Stimulated activated CD8-positive, alpha-beta memory T cell treated with anti-CD3 and anti-CD28 coated beads, Interleukin-7, amount 100 ng/mL, for 48 hours (primary cell): ENCODE data around the gene POLR2H.
A peak's percentile ranks its signal among the peaks of the same experiment; 100 is the strongest.

ENCODE experiments used
- DNase-seq, 2 donors: peaks; one replicate each; pipeline ENCODE4 v3.0.0-alpha.2; 2020; ENCODE audit warnings: low read depth in 1 of 2; ENCODE audit errors: extremely low read depth in 1 of 2

POLR2H gene

DNA sequence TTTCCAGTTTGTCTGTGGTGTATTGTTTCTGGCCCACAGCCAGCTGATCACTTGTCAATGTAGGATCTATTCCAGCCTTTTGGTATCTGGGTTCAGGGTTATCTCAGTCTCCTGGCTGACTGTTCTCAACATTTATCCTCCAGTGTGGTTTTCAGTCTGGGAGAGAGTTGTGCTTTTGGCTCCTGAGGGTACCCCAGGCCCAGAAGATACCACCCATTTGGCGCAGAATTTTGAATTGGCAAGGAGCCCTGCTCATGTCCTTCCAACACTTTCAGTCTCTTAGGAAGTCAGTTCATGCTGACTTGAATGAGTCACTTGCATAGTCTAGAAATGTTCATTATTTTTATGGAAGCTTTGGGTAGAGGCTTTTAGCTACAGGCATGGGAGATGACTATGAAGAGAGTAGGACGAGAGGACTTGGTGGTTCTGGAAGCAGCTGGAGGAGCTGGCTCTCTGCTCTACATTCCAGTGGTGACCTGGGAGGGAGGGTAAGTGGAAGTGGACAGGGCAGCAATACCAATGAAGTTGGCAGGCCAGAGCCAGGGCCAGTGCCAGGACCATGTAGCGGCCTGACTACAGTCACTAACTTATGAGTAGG lies 7.2 kb downstream of the POLR2H start:
- no peak for DNase-seq

DNA sequence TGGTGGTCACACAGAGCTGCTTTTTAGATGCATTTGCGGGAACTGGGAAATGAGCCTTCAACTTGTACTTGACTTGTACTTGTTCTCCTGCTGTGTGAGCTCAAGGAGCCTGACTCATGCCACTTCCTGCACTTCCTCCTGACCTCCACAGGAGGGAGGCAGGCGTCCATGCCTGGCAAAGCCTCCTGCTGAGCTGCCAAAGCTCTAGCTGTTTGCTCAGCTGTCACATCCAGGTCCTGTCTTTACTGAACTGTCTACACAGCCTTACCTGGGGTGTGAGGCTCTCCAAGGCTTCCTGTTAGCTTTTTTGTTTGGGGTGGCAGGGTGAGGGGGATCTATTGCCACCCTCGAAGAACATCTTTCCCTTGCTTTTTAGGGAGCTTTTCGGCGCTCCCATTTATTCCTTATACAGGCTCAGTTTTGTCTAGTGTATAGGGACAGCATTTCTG lies 10.1 kb downstream of the POLR2H start:
- DNase-seq = peak; percentile 36 to 39

DNA sequence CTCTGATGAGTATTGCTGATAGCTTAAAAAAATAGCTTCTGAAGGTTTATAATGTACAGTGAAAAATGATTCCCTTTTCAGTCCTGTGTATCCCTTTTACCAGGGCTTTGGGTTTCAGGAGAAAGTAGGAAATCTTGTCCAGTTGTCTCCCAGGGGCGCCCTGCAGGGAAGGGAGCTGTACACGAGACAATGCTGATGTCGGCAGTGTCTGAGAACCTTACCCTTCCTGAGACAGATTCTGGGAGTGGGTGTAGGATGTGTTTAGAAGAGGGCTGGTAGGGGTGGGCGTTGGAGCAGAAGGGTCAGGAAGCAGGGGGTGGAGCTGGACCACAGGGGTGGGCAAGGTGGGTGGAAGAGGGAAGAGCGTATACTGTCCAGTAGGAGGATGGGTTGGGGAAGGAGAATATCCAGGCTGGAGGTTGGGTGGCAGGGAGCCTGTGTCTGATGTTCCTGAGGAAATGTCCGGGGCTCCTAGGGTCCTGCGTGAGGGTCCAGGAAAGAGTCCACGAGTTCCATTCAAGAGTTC lies 10.8 kb downstream of the POLR2H start:
- DNase-seq = no peak

DNA sequence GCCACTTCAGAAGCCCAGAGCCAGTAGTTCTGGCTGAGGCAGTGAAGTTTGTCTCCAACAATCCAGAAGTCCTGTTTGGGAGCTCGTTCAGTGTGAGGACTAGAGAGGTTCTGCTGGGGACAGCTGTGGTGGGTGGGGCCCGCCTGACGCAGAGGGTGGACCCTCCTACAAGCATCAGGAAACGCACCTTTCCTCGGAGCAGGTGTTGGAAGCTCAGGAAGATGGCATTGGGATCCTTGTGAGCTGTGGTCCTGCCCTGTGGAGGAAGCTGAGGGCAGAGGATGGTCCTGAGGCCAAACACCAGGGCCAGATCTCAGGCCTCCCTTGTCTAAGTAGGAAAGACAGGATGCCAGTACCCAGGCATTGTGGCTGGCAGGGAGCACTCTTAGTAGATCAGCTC lies 11.4 kb downstream of the POLR2H start:
- no peak for DNase-seq

DNA sequence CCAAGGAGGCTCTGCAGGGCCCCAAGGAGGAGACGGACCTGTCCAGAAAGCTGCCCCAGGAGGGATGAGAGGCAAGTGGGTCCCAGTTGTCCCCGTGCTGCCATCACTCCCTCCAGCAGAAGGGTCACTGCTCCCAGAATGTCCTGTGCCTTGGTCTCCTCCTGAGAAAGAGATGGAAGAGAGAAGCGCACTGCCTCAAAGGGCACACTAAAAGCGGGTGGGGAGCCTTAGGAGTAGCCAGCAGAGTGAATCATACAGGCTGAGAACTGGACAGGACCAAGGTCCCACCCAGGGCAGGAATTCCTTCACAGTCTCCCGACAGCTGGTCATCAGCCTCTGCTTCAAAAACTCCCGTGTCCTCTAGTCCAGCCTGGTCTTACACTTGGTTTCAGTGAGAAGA lies 11.9 kb downstream of the POLR2H start:
- DNase-seq = no peak

DNA sequence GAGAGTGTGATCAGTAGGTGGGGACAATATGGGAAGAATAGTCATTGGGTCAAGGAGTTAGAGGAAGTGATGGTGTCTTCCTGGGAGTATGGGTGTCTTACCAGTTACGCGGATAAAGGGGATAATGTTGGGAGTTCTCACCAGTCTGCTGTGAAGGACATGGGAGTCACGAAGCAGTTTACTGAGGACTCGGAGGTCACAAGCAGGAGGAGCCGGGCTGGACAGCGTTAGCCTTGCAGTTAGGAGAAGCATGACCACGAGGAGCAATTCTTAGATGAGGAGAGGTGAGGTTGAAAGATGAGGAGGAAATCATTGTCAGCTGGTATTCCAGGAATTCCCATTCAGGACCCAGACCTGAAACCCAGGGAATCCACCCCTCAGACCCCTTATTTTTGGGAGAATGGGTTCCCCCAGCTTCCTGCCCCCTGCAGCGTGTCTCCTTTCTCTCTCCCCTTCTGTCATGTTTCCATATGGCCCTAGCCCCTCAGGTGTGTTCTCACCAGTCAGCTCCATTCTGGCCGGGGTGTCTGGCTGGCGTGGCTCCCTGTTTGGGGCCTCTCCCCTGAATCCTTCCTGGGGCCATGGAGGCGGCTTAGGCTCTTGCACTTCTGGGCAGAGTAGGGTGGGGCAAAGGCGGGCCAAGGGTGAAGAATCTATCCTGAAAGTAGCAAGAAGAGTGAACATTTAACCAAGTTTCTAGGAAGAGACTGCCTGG lies 14.4 kb downstream of the POLR2H start:
- DNase-seq = no peak

DNA sequence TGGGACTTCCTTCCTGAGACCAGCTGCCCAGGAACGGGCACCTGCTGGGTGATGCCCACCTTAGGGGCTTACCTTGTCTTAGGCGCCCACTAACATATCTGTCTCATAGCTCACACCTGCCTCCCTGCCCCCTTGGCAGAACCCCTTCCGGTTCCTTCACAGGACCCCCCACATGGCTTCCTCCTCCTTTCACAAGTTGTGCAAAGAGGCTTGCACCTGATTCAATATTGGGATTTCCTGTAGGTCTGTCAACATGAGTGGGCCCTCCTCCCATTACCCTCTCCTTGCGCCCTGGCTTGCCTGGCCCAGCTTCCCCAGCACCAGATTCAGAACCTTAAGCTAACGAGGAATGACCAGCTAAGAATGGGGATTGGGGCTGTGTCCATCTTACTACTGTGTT lies 15.9 kb downstream of the POLR2H start:
- no peak for DNase-seq

DNA sequence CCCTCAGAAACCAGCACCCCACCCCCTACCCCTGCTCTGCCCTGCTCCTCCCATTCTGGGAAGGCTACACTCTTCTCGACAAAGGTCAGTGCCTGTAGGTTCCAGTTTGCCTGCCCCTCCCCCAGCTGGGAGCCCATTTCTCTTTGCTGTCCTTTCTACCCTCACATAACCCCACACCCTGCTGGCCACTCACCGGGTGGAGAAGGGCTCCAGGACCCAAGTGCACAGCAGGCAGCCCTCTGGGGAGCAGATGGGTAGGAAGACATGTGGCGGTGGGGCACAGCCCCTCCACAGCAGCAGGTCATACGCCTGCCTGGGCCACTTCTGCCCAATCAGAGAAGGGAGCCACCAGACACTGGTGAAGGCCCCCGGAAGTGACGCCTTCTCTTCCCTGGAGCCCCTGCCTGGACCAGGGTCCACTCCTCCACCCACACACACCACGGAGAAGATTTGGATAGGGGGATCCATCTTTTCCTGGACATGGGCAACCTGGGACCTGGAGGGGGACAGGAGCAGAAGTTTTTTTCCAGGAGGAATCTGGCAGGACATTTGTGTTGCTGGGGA lies 16.5 kb downstream of the POLR2H start, which contains the start of gene THPO:
Gene THPO, minus strand, starts transcription at position 326 of the 564 bp plus-strand sequence. CDS start 1,948 bp downstream, outside the sequence.
- DNase-seq = no peak

DNA sequence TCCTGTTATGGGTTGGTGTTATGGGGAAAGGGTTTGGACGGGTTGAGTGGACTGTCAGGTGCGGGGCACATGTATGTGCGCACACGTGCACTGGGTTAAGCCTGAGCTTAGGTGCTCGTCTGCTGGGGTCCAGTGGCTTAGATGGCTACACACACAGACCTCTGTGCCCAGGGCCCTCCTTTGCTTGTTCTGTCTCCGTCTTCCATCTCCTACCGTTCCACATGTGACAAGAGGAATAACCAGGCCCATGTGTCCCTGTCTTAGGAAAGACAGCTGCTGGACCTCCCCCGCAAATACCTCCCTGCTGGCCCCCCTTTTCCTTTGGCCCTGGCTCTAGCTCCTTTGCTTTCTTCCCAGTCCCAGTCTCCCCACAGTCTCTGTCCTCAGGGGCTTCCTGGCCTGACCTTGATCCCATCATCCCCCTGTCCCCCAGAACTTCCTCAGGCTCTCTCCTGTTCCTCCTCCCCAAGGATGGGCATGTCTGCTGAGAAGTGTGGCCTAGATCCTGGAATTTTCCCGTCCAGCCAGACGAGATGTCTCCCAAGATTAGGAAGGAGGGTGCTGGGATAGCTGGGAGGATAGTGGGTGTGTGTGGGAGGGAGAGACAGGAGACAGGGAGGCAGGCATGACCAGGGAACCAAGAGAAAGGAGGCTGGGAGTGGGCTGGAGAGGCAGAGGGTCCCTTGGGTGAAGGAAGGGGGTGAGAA lies 17.3 kb downstream of the POLR2H start:
- no peak for DNase-seq

DNA sequence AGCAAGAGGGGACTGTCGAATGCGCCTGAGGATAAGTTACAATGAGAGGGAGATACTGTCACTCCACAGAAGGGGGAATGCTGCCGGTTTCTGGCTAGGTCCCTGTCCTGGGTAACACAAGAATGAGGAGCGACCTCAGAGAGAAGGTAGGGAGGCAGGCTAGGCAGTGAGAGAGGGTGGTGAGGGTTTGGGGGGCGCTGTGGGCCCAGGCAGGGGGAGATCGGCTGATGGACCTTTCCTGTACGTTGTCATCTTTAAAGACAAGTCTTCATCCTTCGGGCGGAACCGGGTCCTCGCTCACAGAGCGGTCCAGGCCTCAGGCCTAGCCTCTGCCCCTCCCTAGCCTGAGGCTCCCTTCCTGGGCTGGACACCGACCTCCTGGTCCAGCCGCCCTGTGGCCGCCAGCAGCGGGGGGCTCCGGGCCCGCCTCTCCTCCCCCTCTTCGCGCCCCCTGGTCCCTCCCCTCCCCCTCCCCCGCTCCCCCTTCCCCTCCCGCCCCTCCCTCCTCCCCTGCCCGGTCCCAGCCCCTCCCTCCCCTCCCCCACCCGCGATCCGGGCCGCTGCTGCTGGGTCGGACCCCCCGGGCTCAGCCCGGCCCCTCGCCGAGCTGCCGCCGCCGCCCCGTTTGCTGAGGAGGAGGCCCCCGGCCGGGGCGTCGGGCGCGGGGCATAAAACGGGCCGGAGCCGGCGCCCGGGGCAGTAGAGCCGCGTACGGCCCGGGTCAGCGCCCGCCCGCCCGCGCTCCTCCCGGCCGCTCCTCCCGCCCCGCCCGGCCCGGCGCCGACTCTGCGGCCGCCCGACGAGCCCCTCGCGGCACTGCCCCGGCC lies 18.1 kb downstream of the POLR2H start, which contains the start of gene CHRD:
Gene CHRD, plus strand, starts transcription at position 697 of the 827 bp plus-strand sequence. CDS start 265 bp downstream, outside the sequence.
- DNase-seq = no peak

DNA sequence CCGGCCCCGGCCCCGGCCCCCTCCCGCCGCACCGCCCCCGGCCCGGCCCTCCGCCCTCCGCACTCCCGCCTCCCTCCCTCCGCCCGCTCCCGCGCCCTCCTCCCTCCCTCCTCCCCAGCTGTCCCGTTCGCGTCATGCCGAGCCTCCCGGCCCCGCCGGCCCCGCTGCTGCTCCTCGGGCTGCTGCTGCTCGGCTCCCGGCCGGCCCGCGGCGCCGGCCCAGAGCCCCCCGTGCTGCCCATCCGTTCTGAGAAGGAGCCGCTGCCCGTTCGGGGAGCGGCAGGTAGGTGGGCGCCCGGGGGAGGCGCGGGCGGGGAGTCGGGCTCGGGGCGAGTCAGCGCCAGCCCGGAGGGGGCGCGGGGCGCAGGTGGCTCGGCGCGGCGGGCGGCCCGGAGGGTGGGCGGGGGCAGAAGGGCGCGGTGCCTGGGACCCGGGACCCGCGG lies 18.7 kb downstream of the POLR2H start:
- DNase-seq = no peak

DNA sequence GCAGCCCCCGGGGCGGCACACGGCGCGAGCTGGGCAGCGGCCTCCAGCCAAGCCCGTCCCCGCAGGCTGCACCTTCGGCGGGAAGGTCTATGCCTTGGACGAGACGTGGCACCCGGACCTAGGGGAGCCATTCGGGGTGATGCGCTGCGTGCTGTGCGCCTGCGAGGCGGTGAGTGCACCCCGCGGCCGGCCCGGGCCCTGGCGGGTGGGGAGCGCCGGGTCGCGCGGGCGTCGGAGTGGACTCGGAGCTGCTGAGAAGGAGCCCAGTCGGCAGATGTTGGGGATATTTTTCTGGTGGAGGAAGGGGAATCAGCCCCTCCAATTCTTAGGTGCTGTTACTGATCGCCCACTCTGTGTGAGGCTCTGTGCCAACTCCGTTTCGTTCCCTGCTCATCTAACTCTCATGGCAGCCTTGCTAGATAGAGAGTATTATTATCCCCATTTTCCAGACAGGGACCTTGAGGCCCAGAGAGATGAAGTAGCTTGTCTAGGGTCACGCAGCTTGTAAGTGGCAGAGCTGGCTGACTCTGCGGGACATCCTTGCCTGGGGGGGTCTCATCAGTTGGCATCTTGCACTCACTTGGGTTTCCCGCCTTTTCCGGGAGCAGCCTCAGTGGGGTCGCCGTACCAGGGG lies 19.2 kb downstream of the POLR2H start:
- DNase-seq = no peak

DNA sequence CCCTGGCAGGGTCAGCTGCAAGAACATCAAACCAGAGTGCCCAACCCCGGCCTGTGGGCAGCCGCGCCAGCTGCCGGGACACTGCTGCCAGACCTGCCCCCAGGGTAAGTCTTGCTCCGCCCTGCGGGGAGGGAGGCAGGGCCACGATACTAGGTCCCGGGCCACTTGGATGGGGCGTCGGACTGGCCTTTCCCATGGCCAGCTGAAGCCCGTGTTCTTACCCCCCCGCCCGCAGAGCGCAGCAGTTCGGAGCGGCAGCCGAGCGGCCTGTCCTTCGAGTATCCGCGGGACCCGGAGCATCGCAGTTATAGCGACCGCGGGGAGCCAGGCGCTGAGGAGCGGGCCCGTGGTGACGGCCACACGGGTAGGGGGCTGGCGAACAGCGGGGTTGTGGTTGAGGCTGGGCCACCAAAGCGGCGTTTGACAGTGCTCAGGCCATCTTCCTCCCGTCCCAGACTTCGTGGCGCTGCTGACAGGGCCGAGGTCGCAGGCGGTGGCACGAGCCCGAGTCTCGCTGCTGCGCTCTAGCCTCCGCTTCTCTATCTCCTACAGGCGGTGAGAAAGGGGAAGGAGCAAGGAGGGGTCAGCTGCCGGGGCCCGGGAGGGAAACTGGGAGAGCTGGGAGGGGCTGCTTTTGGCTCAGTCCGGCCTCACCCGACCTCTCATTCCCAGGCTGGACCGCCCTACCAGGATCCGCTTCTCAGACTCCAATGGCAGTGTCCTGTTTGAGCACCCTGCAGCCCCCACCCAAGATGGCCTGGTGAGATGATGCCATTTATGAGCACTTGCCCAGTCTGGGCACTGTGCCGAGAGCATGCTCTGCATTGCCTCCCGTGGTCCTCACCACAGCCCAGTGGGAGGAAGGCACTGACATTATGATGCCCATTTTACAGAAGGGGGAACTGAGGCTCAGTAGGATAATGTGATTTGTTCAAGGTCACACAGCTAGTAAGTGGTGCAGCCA lies 20.0 kb downstream of the POLR2H start:
- DNase-seq = no peak

DNA sequence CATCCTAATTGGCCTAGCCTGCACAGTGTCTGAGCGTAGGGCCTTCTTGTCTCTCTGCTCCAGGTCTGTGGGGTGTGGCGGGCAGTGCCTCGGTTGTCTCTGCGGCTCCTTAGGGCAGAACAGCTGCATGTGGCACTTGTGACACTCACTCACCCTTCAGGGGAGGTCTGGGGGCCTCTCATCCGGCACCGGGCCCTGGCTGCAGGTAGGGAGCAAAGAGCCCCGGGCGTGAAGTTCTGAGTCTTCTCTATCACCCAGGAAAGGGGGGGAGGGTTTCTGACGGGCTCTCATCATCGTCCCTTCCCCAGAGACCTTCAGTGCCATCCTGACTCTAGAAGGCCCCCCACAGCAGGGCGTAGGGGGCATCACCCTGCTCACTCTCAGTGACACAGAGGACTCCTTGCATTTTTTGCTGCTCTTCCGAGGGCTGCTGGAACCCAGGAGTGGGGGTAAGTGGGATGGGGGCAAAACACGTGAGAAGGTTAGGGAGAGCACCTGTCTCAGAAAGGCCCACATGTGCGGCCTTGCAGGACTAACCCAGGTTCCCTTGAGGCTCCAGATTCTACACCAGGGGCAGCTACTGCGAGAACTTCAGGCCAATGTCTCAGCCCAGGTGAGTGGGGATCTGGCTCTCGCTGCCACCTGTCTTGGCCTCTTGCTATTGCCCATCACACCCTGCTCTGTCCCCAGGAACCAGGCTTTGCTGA lies 21.0 kb downstream of the POLR2H start:
- DNase-seq = no peak

DNA sequence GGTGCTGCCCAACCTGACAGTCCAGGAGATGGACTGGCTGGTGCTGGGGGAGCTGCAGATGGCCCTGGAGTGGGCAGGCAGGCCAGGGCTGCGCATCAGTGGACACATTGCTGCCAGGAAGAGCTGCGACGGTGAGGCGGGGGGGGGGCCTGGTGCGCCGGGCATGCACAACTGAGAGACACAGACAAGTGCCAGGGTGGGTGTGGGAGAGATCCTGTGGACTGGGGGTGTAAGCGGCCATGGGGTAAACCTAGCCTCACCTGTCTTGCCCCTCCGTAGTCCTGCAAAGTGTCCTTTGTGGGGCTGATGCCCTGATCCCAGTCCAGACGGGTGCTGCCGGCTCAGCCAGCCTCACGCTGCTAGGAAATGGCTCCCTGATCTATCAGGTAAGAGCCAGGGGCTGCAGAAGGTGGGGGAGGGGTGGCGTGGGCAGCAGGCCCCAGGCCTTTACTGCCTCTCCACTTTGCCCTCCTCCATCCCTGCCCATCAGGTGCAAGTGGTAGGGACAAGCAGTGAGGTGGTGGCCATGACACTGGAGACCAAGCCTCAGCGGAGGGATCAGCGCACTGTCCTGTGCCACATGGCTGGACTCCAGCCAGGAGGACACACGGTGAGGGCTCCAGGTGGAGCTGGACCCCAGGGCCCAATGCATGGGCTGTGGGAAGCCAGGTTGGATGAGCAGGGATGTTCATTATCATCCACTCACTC lies 21.7 kb downstream of the POLR2H start:
- no peak for DNase-seq

DNA sequence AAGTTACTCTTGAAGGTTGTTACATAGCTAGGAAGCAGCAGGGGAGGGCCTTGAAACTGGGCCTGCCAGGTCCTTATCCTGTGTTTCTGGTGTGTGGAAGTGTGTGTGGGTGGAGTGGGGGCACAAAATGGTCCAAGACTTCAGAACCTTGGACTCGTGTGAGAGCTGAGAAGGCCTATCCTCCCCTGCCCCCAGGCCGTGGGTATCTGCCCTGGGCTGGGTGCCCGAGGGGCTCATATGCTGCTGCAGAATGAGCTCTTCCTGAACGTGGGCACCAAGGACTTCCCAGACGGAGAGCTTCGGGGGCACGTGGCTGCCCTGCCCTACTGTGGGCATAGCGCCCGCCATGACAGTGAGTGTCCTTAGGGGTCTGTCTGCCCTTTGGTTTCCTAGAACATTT lies 22.8 kb downstream of the POLR2H start:
- DNase-seq = no peak

DNA sequence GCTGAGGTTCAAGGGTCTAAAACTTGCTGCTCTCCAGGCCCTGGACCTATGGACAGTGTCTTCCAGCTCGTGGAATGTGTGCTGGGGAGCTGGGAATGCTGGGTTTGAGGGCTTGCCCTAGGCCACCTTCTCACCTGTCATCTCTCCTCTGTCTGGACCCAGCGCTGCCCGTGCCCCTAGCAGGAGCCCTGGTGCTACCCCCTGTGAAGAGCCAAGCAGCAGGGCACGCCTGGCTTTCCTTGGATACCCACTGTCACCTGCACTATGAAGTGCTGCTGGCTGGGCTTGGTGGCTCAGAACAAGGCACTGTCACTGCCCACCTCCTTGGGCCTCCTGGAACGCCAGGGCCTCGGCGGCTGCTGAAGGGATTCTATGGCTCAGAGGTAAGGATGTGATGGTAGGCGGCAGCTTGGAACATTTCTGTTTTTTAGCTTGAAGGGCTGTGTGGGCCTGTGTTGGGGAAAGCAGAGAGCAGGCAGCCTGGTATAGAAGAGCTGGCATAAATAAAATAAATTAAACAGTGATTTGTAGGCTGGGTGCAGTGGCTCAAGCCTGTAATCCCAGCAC lies 23.4 kb downstream of the POLR2H start:
- DNase-seq = no peak
